Smooth muscle cell (in vitro differentiated cells): ENCODE measurements around the gene CENPK. TPM values are rescaled to one million over a fixed set of nuclear protein-coding genes. Genes with fewer than 3 reads are reported as not detected.
"Not testable (repeated sequence)": the region's sequence is repeated elsewhere in the genome, so short reads cannot be mapped to it uniquely, and the experiment has no call there.

Source experiments
- DNase-seq: peaks from one replicate; lab custom pipeline; 2025; ENCODE audit not compliant: unreplicated experiment; lab: John Stamatoyannopoulos, UW
- H2AFZ ChIP-seq: fragments of 200-600 bp; sonication (generic); 2 replicates; pipeline ENCODE4 v1.6.0; 2016; ENCODE audit warnings: antibody characterized with exemption, low read depth, mild to moderate bottlenecking
- H3F3A ChIP-seq: fragments of 200-600 bp; sonication (generic); 2 replicates; pipeline ENCODE4 v1.6.0; 2017; ENCODE audit warnings: antibody characterized with exemption, low read depth
- H3K27ac ChIP-seq: fragments of 200-600 bp; sonication (generic); 2 replicates; pipeline ENCODE4 v1.5.1; 2016; ENCODE audit warnings: low read depth, mild to moderate bottlenecking
- H3K27me3 ChIP-seq: fragments of 200-600 bp; sonication (generic); 2 replicates; pipeline ENCODE4 v1.6.1; 2016; ENCODE audit warnings: low read depth, mild to moderate bottlenecking
- H3K36me3 ChIP-seq: fragments of 200-600 bp; sonication (generic); 2 replicates; pipeline ENCODE4 v1.5.1; 2016; ENCODE audit warnings: low read depth
- H3K4me1 ChIP-seq: fragments of 200-600 bp; sonication (generic); 2 replicates; pipeline ENCODE4 v1.5.1; 2016; ENCODE audit warnings: low read depth
- H3K4me2 ChIP-seq: fragments of 200-600 bp; sonication (generic); 2 replicates; pipeline ENCODE4 v1.6.0; 2016; ENCODE audit warnings: mild to moderate bottlenecking
- H3K4me3 ChIP-seq: fragments of 200-600 bp; sonication (generic); 2 replicates; pipeline ENCODE4 v1.5.1; 2016; ENCODE audit warnings: mild to moderate bottlenecking
- H3K79me2 ChIP-seq: fragments of 200-600 bp; sonication (generic); 2 replicates; pipeline ENCODE4 v1.6.0; 2016; ENCODE audit warnings: low read depth, mild to moderate bottlenecking
- H3K9ac ChIP-seq: fragments of 200-600 bp; sonication (generic); 2 replicates; pipeline ENCODE4 v1.6.0; 2016; ENCODE audit warnings: low read depth
- H3K9me3 ChIP-seq: fragments of 200-600 bp; sonication (generic); replicated peaks from 2 replicates; pipeline ENCODE4 v1.5.1; 2016; ENCODE audit warnings: low read depth
- H4K20me1 ChIP-seq: fragments of 200-600 bp; sonication (generic); 2 replicates; pipeline ENCODE4 v1.6.0; 2016; ENCODE audit warnings: low read depth
- CTCF ChIP-seq: fragments of 200-600 bp; sonication (generic); IDR thresholded peaks from 2 replicates; pipeline ENCODE4 v1.5.1; 2017; ENCODE audit warnings: borderline replicate concordance, mild to moderate bottlenecking, antibody characterized with exemption; ENCODE audit not compliant: insufficient read depth, poor library complexity, severe bottlenecking
- WGBS: methylation state at CpG from one replicate; pipeline ENCODE4 v1.1.7; 2016; ENCODE audit warnings: low lambda C conversion rate; 5-methylcytosine and 5-hydroxymethylcytosine counted together
- polyA plus RNA-seq: library from polyadenylated mRNA; unstranded; fragments of >200 nt; fragmentation: Nextera tagmentation; extraction: Ambion mirVana; gene quantifications from 2 replicates; pipeline ENCODE4 v1.2.1, GENCODE V29; 2016
- total RNA-seq: library from RNA; depleted of rRNA; stranded (reverse); fragments of >200 nt; gene quantifications from 2 replicates; pipeline ENCODE4 v1.2.3, GENCODE V29; 2014

The CENPK gene
- total RNA-seq: 19.1 and 22.9 TPM in 2 replicates
- polyA plus RNA-seq: 16.6 and 19.2 TPM in 2 replicates

- peaks cover 17% of the 10 kb centered on the region for H3K4me1 ChIP-seq
- peaks cover 56% of the 10 kb centered on the region for H3K79me2 ChIP-seq
- under 1% methylated on average over 54 of the region's 54 CpGs for WGBS
- peak within 1 kb of the TSS; percentile 95 for H3K27ac ChIP-seq
- TF ChIP-seq CTCF: no peak
- H3K9me3 ChIP-seq: no peaks in the 10 kb centered on the region
- DNase-seq: peak; percentile 80
- no peaks in the 10 kb centered on the region for H4K20me1 ChIP-seq
- H2AFZ ChIP-seq: peak within 1 kb of the TSS; percentile 98
- peak within 1 kb of the TSS; percentile 97 for H3K9ac ChIP-seq
- H3K4me3 ChIP-seq: peak within 1 kb of the TSS; percentile 95
- H3K36me3 ChIP-seq: no peaks in the 10 kb centered on the region
- H3K4me2 ChIP-seq: peak within 1 kb of the TSS; percentile 98
- H3K27me3 ChIP-seq: no peaks in the 10 kb centered on the region
- H3F3A ChIP-seq: no peaks in the 10 kb centered on the region
Observed at GRCh38 chr5:65562731-65563701, at the start of gene CENPK, which contains the start of gene PPWD1. Gene CENPK, minus strand, starts transcription at chr5:65563168. Its CDS starts 8,261 bp downstream, at chr5:65554907. Gene PPWD1, plus strand, starts transcription at chr5:65563296. Its CDS starts 15 bp downstream, at chr5:65563311.

- Histone ChIP-seq H3K36me3 (peaks cover 37% of the 10 kb centered on the region), H3F3A (no peaks in the 10 kb centered on the region), H4K20me1 (peaks cover 20% of the 10 kb centered on the region), H3K4me3 (no peak overlapping the region), H3K9me3 (no peaks in the 10 kb centered on the region), H2AFZ (no peak overlapping the region), H3K4me1 (no peaks in the 10 kb centered on the region), H3K4me2 (no peak overlapping the region), H3K79me2 (peaks cover 22% of the 10 kb centered on the region), H3K27ac (peak overlapping the region; percentile 52), H3K27me3 (no peaks in the 10 kb centered on the region), H3K9ac (no peak overlapping the region)
- DNase-seq: no peak
- TF ChIP-seq CTCF: no peak
- WGBS: 97% methylated on average over 4 of the region's 4 CpGs
Observed at GRCh38 chr5:65612298-65612907, 49.4 kb upstream of the CENPK start.

- Histone ChIP-seq H3K9ac (no peak overlapping the region), H3K4me3 (no peak overlapping the region), H2AFZ (no peak overlapping the region), H3K9me3 (no peaks in the 10 kb centered on the region), H3K4me1 (no peaks in the 10 kb centered on the region), H3K4me2 (no peak overlapping the region), H3K79me2 (peaks cover 13% of the 10 kb centered on the region), H4K20me1 (peaks cover 20% of the 10 kb centered on the region), H3K27me3 (no peaks in the 10 kb centered on the region), H3F3A (no peaks in the 10 kb centered on the region), H3K36me3 (peaks cover 44% of the 10 kb centered on the region), H3K27ac (peak overlapping the region; percentile 52)
- WGBS: 78% methylated on average over 3 of the region's 3 CpGs
- no peak for TF ChIP-seq CTCF
- DNase-seq: no peak
Observed at GRCh38 chr5:65611524-65611923, 48.6 kb upstream of the CENPK start.

- peaks cover 29% of the 10 kb centered on the region for H3K36me3 ChIP-seq
- not testable (repeated sequence) for H4K20me1 ChIP-seq, H3K4me3 ChIP-seq, H2AFZ ChIP-seq, H3K27ac ChIP-seq, H3K4me1 ChIP-seq, H3F3A ChIP-seq, H3K79me2 ChIP-seq, H3K4me2 ChIP-seq, H3K9ac ChIP-seq, DNase-seq, H3K27me3 ChIP-seq, H3K9me3 ChIP-seq
- 100% methylated on average over 1 of the region's 1 CpG for WGBS
Observed at GRCh38 chr5:65601761-65602160, 38.8 kb upstream of the CENPK start.
